CD4-positive, alpha-beta memory T cell (primary cell): ENCODE data around the gene MAPK8IP3. TPM values are rescaled to one million over a fixed set of nuclear protein-coding genes. Genes with fewer than 3 reads are reported as not detected.
A peak's percentile ranks its signal among the peaks of the same experiment; 100 is the strongest.

Source experiments
- CTCF ChIA-PET: fragments of 350-600 bp; sonication (Branson Sonifier 250); formaldehyde crosslinking; loops from one replicate; lab custom pipeline; 2021; ENCODE audit warnings: inconsistent platforms; ENCODE audit not compliant: partially characterized antibody; lab: Charles Lee
- POLR2A ChIA-PET: fragments of 350-600 bp; sonication (Branson Sonifier 250); formaldehyde crosslinking; loops from one replicate; lab custom pipeline; 2021; ENCODE audit not compliant: partially characterized antibody; lab: Charles Lee
- DNase-seq, 5 donors: peaks; one replicate each; pipeline versions ENCODE4 v3.0.0 to v3.0.0-alpha.2; 2020 to 2022; ENCODE audit warnings: mixed read lengths in 1 of 5
- H3K27ac ChIP-seq: one replicate; pipeline ENCODE4 v1.7.0; 2013; ENCODE audit warnings: low read depth, low read length
- H3K27me3 ChIP-seq: 2 replicates; pipeline ENCODE4 v1.7.0; 2013; ENCODE audit warnings: mild to moderate bottlenecking, low read length, moderate library complexity; ENCODE audit not compliant: insufficient read depth
- H3K36me3 ChIP-seq: 2 replicates; pipeline ENCODE4 v1.7.0; 2013; ENCODE audit warnings: mild to moderate bottlenecking, low read length, moderate library complexity; ENCODE audit not compliant: insufficient read depth
- H3K4me1 ChIP-seq: 2 replicates; pipeline ENCODE4 v1.7.0; 2013; ENCODE audit warnings: mild to moderate bottlenecking, low read length, moderate library complexity; ENCODE audit not compliant: insufficient read depth
- H3K4me3 ChIP-seq, 2 donors: one replicate each; pipeline ENCODE4 v1.7.0; 2013; ENCODE audit warnings: low read length in 2 of 2, mild to moderate bottlenecking in 1 of 2
- H3K9me3 ChIP-seq, 2 donors: one replicate each; pipeline ENCODE4 v1.7.0; 2013; ENCODE audit warnings: low read length in 2 of 2, control low read depth in 1 of 2; ENCODE audit not compliant: control insufficient read depth in 1 of 2
- H3K27ac Mint-ChIP-seq, 7 donors: one replicate each; pipeline ENCODE4 v1.8.0; 2020 to 2021; ENCODE audit warnings: mixed read lengths in 7 of 7, mild to moderate bottlenecking in 6 of 7, inconsistent platforms in 3 of 7, moderate library complexity in 3 of 7
- H3K27me3 Mint-ChIP-seq, 2 donors: one replicate each; pipeline ENCODE4 v1.8.0; 2020 to 2021; ENCODE audit warnings: mixed read lengths in 2 of 2
- H3K36me3 Mint-ChIP-seq, 2 donors: one replicate each; pipeline ENCODE4 v1.8.0; 2020 to 2021; ENCODE audit warnings: mixed read lengths in 2 of 2, inconsistent platforms in 1 of 2, mild to moderate bottlenecking in 1 of 2
- H3K4me1 Mint-ChIP-seq, 4 donors: one replicate each; pipeline ENCODE4 v1.8.0; 2020 to 2021; ENCODE audit warnings: mixed read lengths in 4 of 4, mild to moderate bottlenecking in 1 of 4
- H3K4me3 Mint-ChIP-seq, 8 donors: one replicate each; pipeline ENCODE4 v1.8.0; 2020 to 2021; ENCODE audit warnings: mixed read lengths in 8 of 8, mild to moderate bottlenecking in 7 of 8, moderate library complexity in 6 of 8, inconsistent platforms in 3 of 8
- H3K9me3 Mint-ChIP-seq, 8 donors: one replicate each; pipeline ENCODE4 v1.8.0; 2020 to 2021; ENCODE audit warnings: mixed read lengths in 8 of 8, mild to moderate bottlenecking in 5 of 8, inconsistent platforms in 3 of 8, moderate library complexity in 1 of 8
- intact Hi-C: fragments of 100-400 bp; cut with micrococcal nuclease; formaldehyde crosslinking; loops from one replicate; pipeline ENCODE4 v1.15.1; 2023
- polyA plus RNA-seq, 2 donors: library from polyadenylated mRNA; unstranded; fragments of 300-500 nt; fragmentation: Illumina TruSeq; gene quantifications; one replicate each; pipeline ENCODE4 v1.2.3, GENCODE V29; 2021
- total RNA-seq, 2 experiments: library from RNA; stranded (reverse); gene quantifications; one replicate each; pipeline ENCODE4 v1.2.3, GENCODE V29; 2021

MAPK8IP3 gene, protein sequence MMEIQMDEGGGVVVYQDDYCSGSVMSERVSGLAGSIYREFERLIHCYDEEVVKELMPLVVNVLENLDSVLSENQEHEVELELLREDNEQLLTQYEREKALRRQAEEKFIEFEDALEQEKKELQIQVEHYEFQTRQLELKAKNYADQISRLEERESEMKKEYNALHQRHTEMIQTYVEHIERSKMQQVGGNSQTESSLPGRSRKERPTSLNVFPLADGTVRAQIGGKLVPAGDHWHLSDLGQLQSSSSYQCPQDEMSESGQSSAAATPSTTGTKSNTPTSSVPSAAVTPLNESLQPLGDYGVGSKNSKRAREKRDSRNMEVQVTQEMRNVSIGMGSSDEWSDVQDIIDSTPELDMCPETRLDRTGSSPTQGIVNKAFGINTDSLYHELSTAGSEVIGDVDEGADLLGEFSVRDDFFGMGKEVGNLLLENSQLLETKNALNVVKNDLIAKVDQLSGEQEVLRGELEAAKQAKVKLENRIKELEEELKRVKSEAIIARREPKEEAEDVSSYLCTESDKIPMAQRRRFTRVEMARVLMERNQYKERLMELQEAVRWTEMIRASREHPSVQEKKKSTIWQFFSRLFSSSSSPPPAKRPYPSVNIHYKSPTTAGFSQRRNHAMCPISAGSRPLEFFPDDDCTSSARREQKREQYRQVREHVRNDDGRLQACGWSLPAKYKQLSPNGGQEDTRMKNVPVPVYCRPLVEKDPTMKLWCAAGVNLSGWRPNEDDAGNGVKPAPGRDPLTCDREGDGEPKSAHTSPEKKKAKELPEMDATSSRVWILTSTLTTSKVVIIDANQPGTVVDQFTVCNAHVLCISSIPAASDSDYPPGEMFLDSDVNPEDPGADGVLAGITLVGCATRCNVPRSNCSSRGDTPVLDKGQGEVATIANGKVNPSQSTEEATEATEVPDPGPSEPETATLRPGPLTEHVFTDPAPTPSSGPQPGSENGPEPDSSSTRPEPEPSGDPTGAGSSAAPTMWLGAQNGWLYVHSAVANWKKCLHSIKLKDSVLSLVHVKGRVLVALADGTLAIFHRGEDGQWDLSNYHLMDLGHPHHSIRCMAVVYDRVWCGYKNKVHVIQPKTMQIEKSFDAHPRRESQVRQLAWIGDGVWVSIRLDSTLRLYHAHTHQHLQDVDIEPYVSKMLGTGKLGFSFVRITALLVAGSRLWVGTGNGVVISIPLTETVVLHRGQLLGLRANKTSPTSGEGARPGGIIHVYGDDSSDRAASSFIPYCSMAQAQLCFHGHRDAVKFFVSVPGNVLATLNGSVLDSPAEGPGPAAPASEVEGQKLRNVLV (N-terminal part only)
- 100 to 1,000 TPM; 238 to 248 TPM for total RNA-seq
- polyA plus RNA-seq = 1 to 10 TPM in 1 of 2 donors, under 1 TPM in 1; 0.86 to 4.6 TPM

DNA sequence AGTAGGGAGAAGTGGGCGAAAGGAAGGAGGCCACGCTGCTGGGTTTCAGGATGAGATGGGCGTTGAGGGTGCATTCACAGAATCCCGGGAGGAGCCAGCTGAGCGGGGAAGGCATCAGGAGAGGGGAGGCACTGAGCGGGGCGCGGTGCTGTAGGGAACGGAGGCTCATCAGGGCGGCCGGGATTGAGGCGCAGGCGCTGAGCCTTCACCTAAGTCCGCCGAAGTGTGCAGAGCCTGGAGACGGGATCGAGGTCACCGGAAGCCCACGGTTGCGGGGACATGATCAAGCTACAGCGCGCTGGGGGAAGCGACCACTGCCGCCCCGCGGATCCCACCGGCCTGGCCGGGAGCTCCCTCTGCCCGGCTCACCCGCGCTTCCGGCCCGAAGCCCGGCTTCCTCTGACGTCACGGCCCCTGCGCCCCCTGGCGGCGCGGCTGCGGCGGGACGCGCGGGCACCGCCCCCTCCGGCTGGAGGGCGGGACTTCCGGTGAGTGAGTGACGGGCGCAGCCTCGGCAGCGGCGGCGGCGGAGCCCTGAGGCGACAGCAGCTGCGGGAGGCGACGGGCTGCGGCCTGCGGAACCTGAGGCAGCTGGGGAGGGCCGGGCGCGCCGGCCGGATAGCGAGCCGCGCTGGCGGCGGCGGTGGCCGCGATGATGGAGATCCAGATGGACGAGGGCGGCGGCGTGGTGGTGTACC is at the start of gene MAPK8IP3:
MAPK8IP3 (plus strand) TSS at position 508 of the 698 bp plus-strand sequence; CDS start at position 653, 145 bp downstream.
- Mint-ChIP-seq H3K27ac (peak within 1 kb of the TSS; percentile 95 to 100 (median 99)), H3K36me3 (peaks cover 11 to 22% of the 10 kb centered on the region in 2 donors), H3K4me3 (peak within 1 kb of the TSS; percentile 90 to 100 (median 99)), H3K27me3 (no peaks in the 10 kb centered on the region), H3K9me3 (no peaks in the 10 kb centered on the region), H3K4me1 (peaks cover 17 to 46% (median 29%) of the 10 kb centered on the region in 4 donors)
- DNase-seq = peak; percentile 87 to 99 (median 95)
- H3K27me3 ChIP-seq = no peaks in the 10 kb centered on the region
- peak within 1 kb of the TSS; percentile 88 for H3K27ac ChIP-seq
- intact Hi-C loops = loop anchor here (1.0 to 10.0 kb wide), 8 partner anchors 28 to 285 kb away; partner anchors contain the start of genes CRAMP1, FAHD1, HAGH and IFT140
- H3K36me3 ChIP-seq = no peaks in the 10 kb centered on the region
- CTCF ChIA-PET = interaction anchor here (0.6 to 2.1 kb wide), 21 partner anchors 8 to 401 kb away, joined by 3 to 23 read pairs (median 3); partner anchors contain the start of genes CRAMP1, IFT140, JPT2 and NUBP2
- H3K4me3 ChIP-seq = peak within 1 kb of the TSS; percentile 81 to 99
- POLR2A ChIA-PET = interaction anchor here (0.6 to 4.3 kb wide), 32 partner anchors 8 to 1177 kb away, joined by 3 to 75 read pairs (median 4); partner anchors contain the start of genes CRAMP1, E4F1, EME2 and FAHD1
- no peaks in the 10 kb centered on the region for H3K9me3 ChIP-seq
- H3K4me1 ChIP-seq = peaks cover 40% of the 10 kb centered on the region

DNA sequence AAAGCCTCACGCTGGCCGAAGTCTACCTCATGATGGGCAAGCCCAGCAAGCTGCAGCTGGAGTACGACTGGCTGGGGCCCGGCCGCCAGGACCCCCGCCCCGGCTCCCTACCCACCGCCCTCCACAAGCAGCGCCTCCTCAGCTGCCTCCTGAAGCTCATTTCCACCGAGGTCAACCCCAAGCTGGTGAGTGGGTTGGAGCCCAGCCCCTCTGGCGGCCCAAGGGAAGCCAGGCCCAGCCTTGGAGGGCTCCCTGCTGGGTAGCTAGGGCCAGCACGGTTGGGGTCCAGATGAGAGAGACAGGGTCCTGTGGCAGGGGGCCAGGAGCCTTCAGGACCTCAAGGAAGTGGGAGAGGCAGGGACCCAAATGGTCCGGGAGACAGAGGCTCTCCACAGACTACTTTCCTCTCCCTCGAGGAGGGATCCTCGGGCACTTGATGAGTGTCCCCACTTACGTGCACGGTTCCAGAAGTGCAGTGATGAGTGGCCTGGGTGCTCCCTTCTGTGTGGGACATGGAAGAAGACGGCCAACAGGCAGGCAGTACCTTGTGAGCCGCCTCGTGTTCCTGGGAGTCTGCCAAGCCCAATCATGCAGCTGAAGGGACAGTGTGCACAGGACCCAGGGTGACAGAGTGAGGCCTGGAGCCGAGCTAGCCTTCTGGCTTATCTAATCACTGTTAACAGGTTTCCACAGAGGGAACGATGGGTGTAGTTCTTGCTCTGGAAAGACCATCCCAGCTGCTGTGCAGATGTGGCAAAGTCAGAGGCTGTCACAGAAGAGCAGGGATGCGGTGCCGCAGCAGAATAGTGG is 49.0 kb upstream of the MAPK8IP3 start:
- CTCF ChIA-PET = no interaction called here
- H3K27ac ChIP-seq = no peak overlapping the region

DNA sequence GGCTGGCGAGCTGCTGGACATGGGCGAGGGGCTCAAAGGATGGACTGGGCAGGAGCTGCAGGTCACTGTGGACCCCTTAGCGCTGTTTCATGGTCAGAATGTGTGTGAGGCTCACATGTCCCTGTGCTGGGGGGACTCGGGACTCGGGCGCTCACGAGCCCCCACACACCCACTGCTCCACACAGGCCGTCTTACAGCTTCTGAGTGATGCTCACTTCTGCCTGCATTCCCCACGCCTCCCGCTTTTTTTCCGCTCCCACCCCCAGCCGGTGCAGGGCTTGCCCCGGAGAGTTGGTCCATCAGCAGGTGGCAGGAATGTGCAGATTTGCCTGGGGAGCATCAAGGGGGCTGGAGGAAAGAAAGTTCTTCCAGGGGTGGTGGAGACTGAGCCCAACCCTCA is 48.2 kb upstream of the MAPK8IP3 start:
- no peaks in the 10 kb centered on the region for H3K9me3 Mint-ChIP-seq
- ChIA-PET CTCF (no interaction called here), POLR2A (no interaction called here)
- no peaks in the 10 kb centered on the region for H3K9me3 ChIP-seq
- DNase-seq = no peak
- no peak overlapping the region for H3K27ac ChIP-seq
- H3K4me1 Mint-ChIP-seq = no peaks in the 10 kb centered on the region
- no peak overlapping the region for H3K4me3 ChIP-seq
- intact Hi-C loops = no loop called here
- H3K36me3 Mint-ChIP-seq = peaks cover 27 to 45% of the 10 kb centered on the region in 2 donors
- no peak overlapping the region for H3K27ac Mint-ChIP-seq
- no peaks in the 10 kb centered on the region for H3K27me3 ChIP-seq
- no peak overlapping the region for H3K4me3 Mint-ChIP-seq
- H3K36me3 ChIP-seq = peaks cover 53% of the 10 kb centered on the region
- no peaks in the 10 kb centered on the region for H3K27me3 Mint-ChIP-seq
- no peaks in the 10 kb centered on the region for H3K4me1 ChIP-seq

More for the DNA sequence above, 49.0 kb upstream of the MAPK8IP3 start:
- Histone ChIP-seq H3K27me3 (no peaks in the 10 kb centered on the region), H3K9me3 (no peaks in the 10 kb centered on the region), H3K4me3 (no peak overlapping the region), H3K36me3 (peaks cover 53% of the 10 kb centered on the region), H3K4me1 (no peaks in the 10 kb centered on the region)
- H3K36me3 Mint-ChIP-seq = peaks cover 21 to 42% of the 10 kb centered on the region in 2 donors
- no peak overlapping the region for H3K4me3 Mint-ChIP-seq
- DNase-seq = no peak
- POLR2A ChIA-PET = interaction anchor here (1.3 kb wide), 1 partner anchor 21 kb away, joined by 3 read pairs; no protein-coding TSS in a partner anchor
- no peaks in the 10 kb centered on the region for H3K4me1 Mint-ChIP-seq
- no peaks in the 10 kb centered on the region for H3K27me3 Mint-ChIP-seq
- intact Hi-C loops = no loop called here
- H3K27ac Mint-ChIP-seq = no peak overlapping the region
- H3K9me3 Mint-ChIP-seq = no peaks in the 10 kb centered on the region

DNA sequence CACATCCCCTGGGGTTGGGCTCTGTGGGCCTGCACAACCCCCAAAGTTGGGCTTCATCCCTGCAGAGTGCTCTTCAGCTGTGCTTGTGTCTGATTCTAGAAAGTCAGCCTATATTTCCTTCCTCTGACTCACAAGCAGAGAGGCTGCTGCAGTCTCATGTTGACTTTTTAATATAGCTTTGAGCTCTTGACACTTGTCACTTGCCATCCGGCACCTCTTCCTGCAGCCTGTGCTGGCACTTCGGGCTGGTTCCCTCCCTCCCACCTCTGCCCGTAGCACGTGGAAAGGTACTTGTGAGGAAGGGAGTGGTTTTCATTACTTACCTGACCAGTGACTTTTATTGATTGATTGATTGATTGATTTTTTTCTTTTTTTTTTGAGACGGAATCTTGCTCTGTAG is 47.0 kb upstream of the MAPK8IP3 start:
- Histone ChIP-seq H3K36me3 (peaks cover 52% of the 10 kb centered on the region), H3K9me3 (no peaks in the 10 kb centered on the region), H3K27ac (no peak overlapping the region), H3K27me3 (no peaks in the 10 kb centered on the region), H3K4me3 (no peak overlapping the region), H3K4me1 (no peaks in the 10 kb centered on the region)
- no peak for DNase-seq
- intact Hi-C loops = no loop called here
- no peak overlapping the region for H3K4me3 Mint-ChIP-seq
- no peaks in the 10 kb centered on the region for H3K27me3 Mint-ChIP-seq
- H3K36me3 Mint-ChIP-seq = peaks cover 35 to 52% of the 10 kb centered on the region in 2 donors
- ChIA-PET CTCF (interaction anchor here (1.5 kb wide), 1 partner anchor 65 kb away, joined by 3 read pairs; no protein-coding TSS in a partner anchor), POLR2A (no interaction called here)
- no peaks in the 10 kb centered on the region for H3K9me3 Mint-ChIP-seq
- no peaks in the 10 kb centered on the region for H3K4me1 Mint-ChIP-seq
- H3K27ac Mint-ChIP-seq = no peak overlapping the region

DNA sequence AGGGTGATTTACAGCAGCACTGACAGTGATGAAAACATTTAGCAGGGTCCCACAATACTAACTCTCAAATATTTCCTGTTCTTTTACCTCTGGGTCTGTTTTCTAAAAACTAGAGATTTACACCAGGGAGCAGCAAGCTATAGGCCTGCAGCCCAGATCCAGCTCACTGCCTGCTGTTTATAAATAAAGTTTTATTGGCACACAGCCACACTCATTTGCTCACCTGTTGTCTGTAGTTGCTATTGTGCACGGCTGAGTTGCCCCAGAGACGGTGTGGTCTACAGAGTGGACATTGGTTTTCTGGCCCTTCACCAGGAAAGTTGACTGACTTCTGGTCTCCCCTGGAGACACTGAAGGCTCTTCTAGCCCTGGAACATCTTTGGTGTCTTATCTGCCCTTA is 44.2 kb upstream of the MAPK8IP3 start:
- Histone ChIP-seq H3K4me1 (no peaks in the 10 kb centered on the region), H3K4me3 (no peak overlapping the region), H3K27me3 (no peaks in the 10 kb centered on the region), H3K36me3 (peaks cover 48% of the 10 kb centered on the region), H3K9me3 (no peaks in the 10 kb centered on the region), H3K27ac (no peak overlapping the region)
- ChIA-PET CTCF (no interaction called here), POLR2A (no interaction called here)
- DNase-seq = no peak
- no peaks in the 10 kb centered on the region for H3K27me3 Mint-ChIP-seq
- H3K27ac Mint-ChIP-seq = peak overlapping the region in 1 of 7 donors; percentile 48
- no peak overlapping the region for H3K4me3 Mint-ChIP-seq
- no peaks in the 10 kb centered on the region for H3K9me3 Mint-ChIP-seq
- no peaks in the 10 kb centered on the region for H3K4me1 Mint-ChIP-seq
- intact Hi-C loops = no loop called here
- peaks cover 29 to 52% of the 10 kb centered on the region in 2 donors for H3K36me3 Mint-ChIP-seq

DNA sequence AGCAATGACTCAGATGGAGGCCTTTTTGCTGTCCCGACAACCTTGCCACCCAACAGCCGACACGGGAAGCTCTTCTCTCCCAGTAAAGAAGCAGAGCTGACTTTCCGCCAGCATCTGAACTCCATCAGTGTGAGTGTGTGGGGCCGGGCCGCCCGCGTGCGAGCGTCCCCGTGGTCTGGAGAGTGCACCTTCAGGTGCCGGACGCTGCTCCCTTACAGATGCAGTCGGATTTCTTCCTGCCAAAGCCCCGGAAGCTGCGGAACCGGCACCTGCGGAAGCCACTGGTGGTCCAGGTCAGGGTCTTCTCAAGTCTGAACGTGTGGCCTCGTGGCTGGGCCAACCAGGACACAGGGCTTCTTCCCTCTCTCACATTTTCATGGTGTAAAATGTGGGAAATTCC is 43.5 kb upstream of the MAPK8IP3 start:
- Mint-ChIP-seq H3K4me1 (no peaks in the 10 kb centered on the region), H3K36me3 (peaks cover 32 to 56% of the 10 kb centered on the region in 2 donors), H3K4me3 (no peak overlapping the region), H3K9me3 (no peaks in the 10 kb centered on the region), H3K27me3 (no peaks in the 10 kb centered on the region), H3K27ac (no peak overlapping the region)
- CTCF ChIA-PET = no interaction called here
- Histone ChIP-seq H3K4me1 (no peaks in the 10 kb centered on the region), H3K27me3 (no peaks in the 10 kb centered on the region), H3K27ac (no peak overlapping the region), H3K36me3 (peaks cover 52% of the 10 kb centered on the region), H3K9me3 (no peaks in the 10 kb centered on the region), H3K4me3 (no peak overlapping the region)
- DNase-seq = no peak
- intact Hi-C loops = no loop called here
- POLR2A ChIA-PET = no interaction called here
